HFFc6 (cell line): ENCODE measurements around the gene GALNT2. TPM values are rescaled to one million over a fixed set of nuclear protein-coding genes. Genes with fewer than 3 reads are reported as not detected.

ENCODE experiments used
- DNase-seq: peaks from one replicate; pipeline ENCODE4 v3.0.0-alpha.2; 2018
- H3K27ac Mint-ChIP-seq: 2 replicates; pipeline ENCODE4 v1.8.0; 2020; ENCODE audit warnings: mild to moderate bottlenecking, mixed read lengths
- H3K27me3 Mint-ChIP-seq: 2 replicates; pipeline ENCODE4 v1.8.0; 2021; ENCODE audit warnings: mild to moderate bottlenecking, moderate library complexity, mixed read lengths; ENCODE audit not compliant: insufficient read depth
- H3K36me3 Mint-ChIP-seq: 2 replicates; pipeline ENCODE4 v1.8.0; 2021; ENCODE audit warnings: low read depth, mixed read lengths
- H3K4me1 Mint-ChIP-seq: 2 replicates; pipeline ENCODE4 v1.8.0; 2020; ENCODE audit warnings: low read depth, mixed read lengths
- H3K4me3 Mint-ChIP-seq: 2 replicates; pipeline ENCODE4 v1.8.0; 2020; ENCODE audit warnings: mild to moderate bottlenecking, moderate library complexity, mixed read lengths
- H3K9me3 Mint-ChIP-seq: 2 replicates; pipeline ENCODE4 v1.8.0; 2020; ENCODE audit warnings: mild to moderate bottlenecking, mixed read lengths
- CTCF ChIP-seq: fragments of 200-600 bp; sonication (generic); IDR thresholded peaks from 2 replicates; pipeline ENCODE4 v1.5.0; 2021; ENCODE audit warnings: antibody characterized with exemption, mild to moderate bottlenecking
- total RNA-seq, 6 experiments: library from RNA; stranded (reverse); fragmentation: NEBNext Ultra II Directional; extraction: Animal tissue kit (Norgen Biotek cat#: 25700); gene quantifications; 2 replicates in 1 of 6; 3 replicates in 5 of 6; pipeline ENCODE4 v1.2.3, GENCODE V29; 2021

Gene GALNT2
- total RNA-seq, 6 experiments from 2014 or later: 174 to 194 (median 181) TPM

GRCh38 chr1:230261928-230262650, 195.1 kb downstream of the GALNT2 start:
- Mint-ChIP-seq H3K4me3 (no peak overlapping the region), H3K27me3 (no peaks in the 10 kb centered on the region), H3K4me1 (no peaks in the 10 kb centered on the region), H3K9me3 (no peaks in the 10 kb centered on the region; the same call in 1 of the 2 replicates), H3K36me3 (peaks cover 11% of the 10 kb centered on the region; the same call in 1 of the 2 replicates), H3K27ac (no peak overlapping the region)
- TF ChIP-seq CTCF: no peak
- DNase-seq: no peak

GRCh38 chr1:230262867-230263567, 196.0 kb downstream of the GALNT2 start:
- no peaks in the 10 kb centered on the region for H3K4me1 Mint-ChIP-seq
- H3K36me3 Mint-ChIP-seq: peaks cover 6% of the 10 kb centered on the region; the same call in 1 of the 2 replicates
- H3K27me3 Mint-ChIP-seq: no peaks in the 10 kb centered on the region
- H3K4me3 Mint-ChIP-seq: no peak overlapping the region
- H3K9me3 Mint-ChIP-seq: no peaks in the 10 kb centered on the region
- no peak overlapping the region for H3K27ac Mint-ChIP-seq
- no peak for DNase-seq
- TF ChIP-seq CTCF: no peak

GRCh38 chr1:230263568-230264195, 196.6 kb downstream of the GALNT2 start:
- TF ChIP-seq CTCF: no peak
- no peaks in the 10 kb centered on the region for H3K27me3 Mint-ChIP-seq

GRCh38 chr1:230264342-230264741, 197.3 kb downstream of the GALNT2 start:
- peaks cover 3% of the 10 kb centered on the region; the same call in 1 of the 2 replicates for H3K36me3 Mint-ChIP-seq
- no peak overlapping the region for H3K4me3 Mint-ChIP-seq
- no peaks in the 10 kb centered on the region for H3K9me3 Mint-ChIP-seq
- TF ChIP-seq CTCF: no peak
- DNase-seq: no peak
- no peak overlapping the region for H3K27ac Mint-ChIP-seq
- no peaks in the 10 kb centered on the region for H3K4me1 Mint-ChIP-seq
- no peaks in the 10 kb centered on the region for H3K27me3 Mint-ChIP-seq

More at GRCh38 chr1:230263568-230264195, 196.6 kb downstream of the GALNT2 start:
- Mint-ChIP-seq H3K27ac (no peak overlapping the region), H3K36me3 (peaks cover 6% of the 10 kb centered on the region; the same call in 1 of the 2 replicates), H3K4me1 (no peaks in the 10 kb centered on the region), H3K9me3 (no peaks in the 10 kb centered on the region), H3K4me3 (no peak overlapping the region)
- DNase-seq: no peak

- Mint-ChIP-seq H3K9me3 (no peaks in the 10 kb centered on the region), H3K4me1 (no peaks in the 10 kb centered on the region), H3K4me3 (no peak overlapping the region), H3K27ac (no peak overlapping the region), H3K36me3 (no peaks in the 10 kb centered on the region), H3K27me3 (no peaks in the 10 kb centered on the region)
- TF ChIP-seq CTCF: no peak
- no peak for DNase-seq
These were observed 198.4 kb downstream of the GALNT2 start for GRCh38 chr1:230265200-230266115.
